Endothelial cell of umbilical vein (primary cell): Measurements from ENCODE around the gene PRR11. TPM values are rescaled to one million over a fixed set of nuclear protein-coding genes. Genes with fewer than 3 reads are reported as not detected.
"Not testable (repeated sequence)": the region's sequence is repeated elsewhere in the genome, so short reads cannot be mapped to it uniquely, and the experiment has no call there.

Experiments used
- BruUV-seq: library from RNA; stranded (reverse); fragments of 400-500 nt; replicated peaks from 2 replicates; lab custom pipeline; 2021; lab: Mats Ljungman, UMichigan
- CTCF ChIA-PET: fragments of 300-600, 350-600 bp; sonication (Branson Sonifier 250); formaldehyde crosslinking; loops from one replicate; lab custom pipeline; 2021; ENCODE audit warnings: antibody characterized with exemption, inconsistent platforms; lab: Charles Lee
- POLR2A ChIA-PET: fragments of 300-600, 350-600 bp; sonication (Branson Sonifier 250); formaldehyde crosslinking; loops from one replicate; lab custom pipeline; 2021; ENCODE audit warnings: antibody characterized with exemption, inconsistent platforms; lab: Charles Lee
- DNase-seq: peaks from one replicate; pipeline ENCODE4 v3.0.0-alpha.2; 2011; ENCODE audit warnings: low read depth, low spot score
- FAIRE-seq: peaks from 2 replicates; lab custom pipeline; 2011; peaks lifted over from hg19 to GRCh38; lab: Jason Lieb, UNC
- H2AFZ ChIP-seq: 2 replicates; pipeline ENCODE4 v1.6.0; 2012; ENCODE audit warnings: low read depth, low read length, control low read depth, inconsistent platforms
- H3K27ac ChIP-seq: 2 replicates; pipeline ENCODE4 v1.5.1; 2011; ENCODE audit warnings: low read depth, mild to moderate bottlenecking, control low read depth, low read length, moderate library complexity; ENCODE audit not compliant: insufficient read depth
- H3K27me3 ChIP-seq, 2 experiments: 2 replicates each; pipeline versions ENCODE4 v1.6.0 to v1.6.1; 2011; ENCODE audit warnings: low read length in 2 of 2, mixed read lengths in 1 of 2; ENCODE audit not compliant: control insufficient read depth in 2 of 2, insufficient read depth in 2 of 2
- H3K36me3 ChIP-seq, 2 experiments: 2 replicates in 1 of 2; 3 replicates in 1 of 2; pipeline ENCODE4 v1.5.1; 2011; ENCODE audit warnings: low read length in 2 of 2, mild to moderate bottlenecking in 1 of 2, moderate library complexity in 1 of 2; ENCODE audit not compliant: control insufficient read depth in 2 of 2, insufficient read depth in 2 of 2; ENCODE audit errors: extremely low read depth in 1 of 2
- H3K4me1 ChIP-seq: 3 replicates; pipeline ENCODE4 v1.5.1; 2011; ENCODE audit warnings: mild to moderate bottlenecking, low read length; ENCODE audit not compliant: control insufficient read depth, insufficient read depth; ENCODE audit errors: extremely low read depth
- H3K4me2 ChIP-seq: 2 replicates; pipeline ENCODE4 v1.6.1; 2011; ENCODE audit warnings: low read length, control low read depth, mixed read lengths; ENCODE audit not compliant: insufficient read depth
- H3K4me3 ChIP-seq, 3 experiments: fragments of 200-600 bp in 1 of 3; sonication (generic), shearing (Covaris generic) in 1 of 3; replicated peaks in 1 of 3; 2 replicates each; pipeline ENCODE4 v1.5.1; 2011 to 2016; ENCODE audit warnings: control low read depth in 3 of 3, low read length in 3 of 3, mild to moderate bottlenecking in 2 of 3, inconsistent platforms in 1 of 3, low read depth in 1 of 3, moderate library complexity in 1 of 3; ENCODE audit not compliant: insufficient read depth in 1 of 3
- H3K79me2 ChIP-seq: 2 replicates; pipeline ENCODE4 v1.6.0; 2012; ENCODE audit warnings: low read length, inconsistent platforms; ENCODE audit not compliant: control insufficient read depth, insufficient read depth
- H3K9ac ChIP-seq: replicated peaks from 2 replicates; pipeline ENCODE3; 2011; ENCODE audit warnings: low read length, control low read depth; ENCODE audit not compliant: insufficient read depth; ENCODE audit errors: extremely low read depth
- H3K9me1 ChIP-seq: replicated peaks from 3 replicates; pipeline ENCODE4 v1.6.0; 2011; ENCODE audit warnings: mild to moderate bottlenecking, low read length; ENCODE audit not compliant: control insufficient read depth, insufficient read depth; ENCODE audit errors: extremely low read depth
- H3K9me3 ChIP-seq: replicated peaks from 2 replicates; pipeline ENCODE4 v1.5.1; 2012; ENCODE audit warnings: low read length, inconsistent platforms; ENCODE audit not compliant: control insufficient read depth, insufficient read depth
- H4K20me1 ChIP-seq: replicated peaks from 2 replicates; pipeline ENCODE3; 2011; ENCODE audit warnings: mild to moderate bottlenecking, low read length; ENCODE audit not compliant: control insufficient read depth, insufficient read depth; ENCODE audit errors: extremely low read depth
- CTCF ChIP-seq, 2 donors: IDR thresholded peaks; 1 replicate in 1 of 2; 2 replicates in 1 of 2; pipeline ENCODE4 v1.5.1; 2011; ENCODE audit warnings: low read length in 2 of 2, mild to moderate bottlenecking in 2 of 2, moderate library complexity in 2 of 2, control low read depth in 1 of 2, inconsistent platforms in 1 of 2, low read depth in 1 of 2; ENCODE audit not compliant: insufficient read depth in 1 of 2; ENCODE audit errors: extremely low read depth in 1 of 2
- EZH2 ChIP-seq: IDR thresholded peaks from 2 replicates; pipeline ENCODE4 v1.6.1; 2012; ENCODE audit warnings: borderline replicate concordance, low read depth, mild to moderate bottlenecking, moderate library complexity, low read length, inconsistent platforms; ENCODE audit not compliant: severe bottlenecking
- FOS ChIP-seq: IDR thresholded peaks from 2 replicates; pipeline ENCODE4 v1.6.1; 2011; ENCODE audit warnings: mild to moderate bottlenecking, low read length, moderate library complexity, borderline replicate concordance; ENCODE audit not compliant: insufficient read depth
- GATA2 ChIP-seq: IDR thresholded peaks from 2 replicates; pipeline ENCODE4 v1.7.0; 2011; ENCODE audit warnings: low read depth, mild to moderate bottlenecking, moderate library complexity, mixed read lengths, low read length; ENCODE audit not compliant: insufficient read length, insufficient read depth
- JUN ChIP-seq: IDR thresholded peaks from 2 replicates; pipeline ENCODE4 v1.6.1; 2011; ENCODE audit warnings: borderline replicate concordance, low read depth; ENCODE audit not compliant: insufficient read length, insufficient read depth
- MAX ChIP-seq: IDR thresholded peaks from 2 replicates; pipeline ENCODE4 v1.6.1; 2011; ENCODE audit not compliant: insufficient read depth, insufficient read length
- MYC ChIP-seq: IDR thresholded peaks from one replicate; pipeline ENCODE4 v1.6.1; 2011; ENCODE audit warnings: mild to moderate bottlenecking, low read depth, low read length
- POLR2A ChIP-seq: IDR thresholded peaks from 2 replicates; pipeline ENCODE4 v1.6.1; 2012; ENCODE audit warnings: low read depth, mild to moderate bottlenecking, control low read depth, low read length
- POLR2AphosphoS5 ChIP-seq: IDR thresholded peaks from 2 replicates; pipeline ENCODE4 v1.6.1; 2012; ENCODE audit warnings: low read depth, mild to moderate bottlenecking, control low read depth, low read length, moderate library complexity; ENCODE audit not compliant: insufficient read depth
- dilution Hi-C: fragments of 300-500 bp; cut with MboI; formaldehyde crosslinking; loops from one replicate; pipeline ENCODE4 v1.15.0; 2019; ENCODE audit warnings: low sequenced_read_pairs; ENCODE audit not compliant: extremely low pct_ligation_motif_present
- intact Hi-C: fragments of 100-400 bp; cut with micrococcal nuclease; formaldehyde crosslinking; loops from one replicate; pipeline ENCODE4 v1.10.0; 2022
- polyA plus RNA-seq, 4 experiments: library from polyadenylated mRNA; depleted of rRNA in 3 of 4; stranded (reverse) in 3 of 4; unstranded in 1 of 4; fragments of >200 nt; gene quantifications; 2 replicates each; pipeline versions ENCODE4 v1.2.1 to v1.2.3, GENCODE V29; 2011 to 2012; ENCODE audit warnings: missing spikeins in 1 of 4
- total RNA-seq: library from RNA; stranded (reverse); gene quantifications from 2 replicates; pipeline ENCODE4 v1.2.3, GENCODE V29; 2021

The PRR11 gene
- total and polyA plus RNA-seq, 2 donors (not counting 3 experiments of a cell fraction or from before 2014, with no cell fraction given): 28.8 to 86.3 TPM

GRCh38 chr17:59131131-59131530 lies 24.4 kb upstream of the PRR11 start:
- Histone ChIP-seq H3K9me3 (no peaks in the 10 kb centered on the region), H3K4me3 (no peak overlapping the region), H4K20me1 (no peaks in the 10 kb centered on the region), H3K4me2 (no peak overlapping the region), H2AFZ (no peak overlapping the region), H3K36me3 (peaks cover 0 to 2% of the 10 kb centered on the region in 2 experiments), H3K79me2 (peaks cover 57% of the 10 kb centered on the region), H3K9ac (no peak overlapping the region), H3K9me1 (no peaks in the 10 kb centered on the region), H3K27me3 (no peaks in the 10 kb centered on the region), H3K4me1 (no peaks in the 10 kb centered on the region), H3K27ac (no peak overlapping the region)
- FAIRE-seq: no peak
- dilution Hi-C loops (no loop called here), intact Hi-C loops (no loop called here)
- CTCF ChIA-PET: no interaction called here
- BruUV-seq: no TSS peak
- TF ChIP-seq MAX (no peak), EZH2 (no peak), POLR2AphosphoS5 (no peak), GATA2 (no peak), FOS (no peak), CTCF (IDR thresholded peaks at IDR 0.05; ENCODE audit: extremely low read depth in 1 of 2, insufficient read depth in 1 of 2, low read depth in 1 of 2, low read length in 2 of 2) (no peak), MYC (no peak), POLR2A (no peak), JUN (no peak)
- no peak for DNase-seq
- POLR2A ChIA-PET: no interaction called here

- intact Hi-C loops, POLR2A ChIA-PET, H3K4me1 ChIP-seq, H2AFZ ChIP-seq, H3K9ac ChIP-seq, H3K9me3 ChIP-seq, H3K27ac ChIP-seq, H3K4me2 ChIP-seq, H3K9me1 ChIP-seq, BruUV-seq, CTCF ChIA-PET, H3K27me3 ChIP-seq, H3K36me3 ChIP-seq, dilution Hi-C loops, H3K4me3 ChIP-seq, FAIRE-seq, DNase-seq, H4K20me1 ChIP-seq: not testable (repeated sequence)
- H3K79me2 ChIP-seq: peaks cover 91% of the 10 kb centered on the region
Measured at GRCh38 chr17:59138339-59138738, 17.2 kb upstream of the PRR11 start.
